ENCODE data around the gene POLR2C. TPM values are rescaled to one million over a fixed set of nuclear protein-coding genes. Genes with fewer than 3 reads are reported as not detected.

Gene POLR2C
- total RNA-seq, 6 donors from 2014 or later: 70.6 to 210 (median 112) TPM

DNA sequence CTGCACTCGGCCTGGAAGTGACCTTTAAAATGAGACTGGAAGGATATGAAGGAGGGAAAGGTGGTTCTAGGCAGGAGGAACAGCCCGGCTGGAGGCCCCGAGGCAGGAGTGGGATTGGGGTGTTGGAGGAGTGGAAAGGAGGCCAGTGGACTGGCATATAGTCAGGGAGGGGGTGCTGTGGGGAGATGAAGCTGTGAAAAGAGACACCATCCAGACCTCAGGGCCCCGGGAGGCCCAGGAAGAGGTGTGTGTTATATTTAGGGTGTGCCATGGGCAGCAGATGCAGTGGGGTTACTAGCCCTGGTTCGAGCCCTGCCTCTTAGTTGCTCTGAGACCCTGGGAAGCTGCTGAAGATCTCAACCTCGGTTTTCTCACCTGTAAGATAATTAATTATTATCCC is 42.7 kb downstream of the POLR2C start:
- TF ChIP-seq CTCF (IDR thresholded peaks at IDR 0.05): no peak
- no peak for TF ChIP-seq EP300 (IDR thresholded peaks at IDR 0.05)
- TF ChIP-seq POLR2AphosphoS5 (IDR thresholded peaks at IDR 0.05): no peak
- TF ChIP-seq POLR2A (IDR thresholded peaks at IDR 0.05): no peak
- 81 to 83% methylated on average over 6 of the region's 6 CpGs for WGBS, 2 donors
- Histone ChIP-seq H3K27me3 (no peaks in the 10 kb centered on the region), H3K4me1 (peaks cover 5 to 28% (median 17%) of the 10 kb centered on the region in 4 donors), H3K36me3 (no peaks in the 10 kb centered on the region), H3K9me3 (no peaks in the 10 kb centered on the region), H3K4me3 (no peak overlapping the region), H3K27ac (no peak overlapping the region)
- DNase-seq: no peak
- ATAC-seq (ENCODE audit: low FRiP score in 2 of 2): no peak

DNA sequence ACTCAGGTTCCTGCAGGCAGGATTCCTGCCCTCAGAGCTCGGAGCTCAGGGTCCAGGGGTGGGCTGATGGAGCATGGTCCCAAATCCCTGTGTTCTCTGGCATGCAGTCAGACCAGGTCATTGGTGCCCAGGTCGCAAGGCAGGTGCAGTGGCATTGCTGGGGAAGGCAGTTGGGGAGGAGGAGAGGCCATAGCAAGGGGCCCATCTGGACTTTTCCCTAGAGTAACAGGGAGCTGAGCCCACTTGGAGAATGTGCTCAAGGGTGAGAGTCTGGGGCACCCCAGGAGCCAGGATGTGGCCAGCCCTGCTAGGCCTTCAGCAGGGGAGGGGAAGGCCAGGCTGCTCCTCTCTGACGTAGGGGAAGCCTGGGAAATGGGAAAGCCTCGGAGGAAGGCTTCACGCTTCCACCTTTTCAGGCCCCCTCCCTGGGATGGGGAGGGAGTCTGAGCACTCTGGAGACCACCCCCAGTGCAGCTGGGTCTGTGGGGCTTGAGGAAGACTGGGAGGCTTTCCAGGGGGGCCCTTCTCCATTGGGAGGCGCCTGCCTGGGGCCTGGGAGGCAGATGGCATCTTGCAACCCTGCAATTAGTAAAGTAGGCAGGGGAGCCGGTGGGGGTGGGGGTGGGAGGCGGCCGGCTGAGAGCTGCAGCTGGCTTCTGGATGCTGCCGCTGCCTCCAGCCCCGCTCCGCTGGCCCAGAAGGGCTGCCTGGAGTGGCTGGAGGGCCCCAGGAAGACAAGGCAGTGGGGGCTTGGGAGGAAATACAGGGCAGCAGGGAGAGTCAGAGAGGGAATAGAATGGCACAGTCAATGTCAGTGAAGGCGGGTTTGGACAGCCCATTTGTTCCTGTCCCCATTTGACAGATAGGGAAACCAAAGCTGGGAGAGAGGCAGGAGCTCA is 44.9 kb downstream of the POLR2C start:
- Histone ChIP-seq H3K9me3 (no peaks in the 10 kb centered on the region), H3K4me3 (no peak overlapping the region), H3K4me1 (peaks cover 0 to 16% (median 10%) of the 10 kb centered on the region in 4 donors), H3K27me3 (no peaks in the 10 kb centered on the region), H3K36me3 (peaks cover 0 to 4% (median 0%) of the 10 kb centered on the region in 4 donors), H3K27ac (no peak overlapping the region)
- 80 to 82% methylated on average over 5 to 13 of the region's 13 CpGs for WGBS, 2 donors
- DNase-seq (no peak), ATAC-seq (ENCODE audit: low FRiP score in 2 of 2) (no peak)
- TF ChIP-seq POLR2A (IDR thresholded peaks at IDR 0.05) (no peak), POLR2AphosphoS5 (IDR thresholded peaks at IDR 0.05) (no peak), EP300 (IDR thresholded peaks at IDR 0.05) (no peak), CTCF (IDR thresholded peaks at IDR 0.05) (no peak)

DNA sequence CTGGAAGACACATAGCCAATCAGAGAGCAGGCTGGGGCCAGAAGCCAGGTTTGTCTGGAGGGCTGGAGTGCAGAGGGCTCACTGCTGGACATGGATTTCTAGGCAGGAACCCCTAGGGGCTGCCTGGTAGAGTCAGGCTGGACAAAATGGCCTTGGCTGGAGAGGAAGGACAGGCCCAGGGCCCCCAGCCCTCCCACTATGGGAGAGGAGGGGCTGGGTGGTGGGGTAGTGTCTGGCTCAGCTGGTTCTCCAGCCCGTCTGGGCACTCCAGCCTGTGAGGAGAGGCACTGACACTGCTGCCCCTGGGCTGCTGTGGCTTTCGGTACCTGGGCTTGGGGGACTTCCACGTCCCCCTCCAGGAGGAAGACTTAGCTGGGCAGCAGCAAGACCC is 45.6 kb downstream of the POLR2C start:
- Histone ChIP-seq H3K9me3 (no peaks in the 10 kb centered on the region), H3K4me1 (peaks cover 6 to 14% (median 8%) of the 10 kb centered on the region in 4 donors), H3K27me3 (no peaks in the 10 kb centered on the region), H3K4me3 (no peak overlapping the region), H3K36me3 (peaks cover 0 to 8% (median 0%) of the 10 kb centered on the region in 4 donors), H3K27ac (no peak overlapping the region)
- TF ChIP-seq CTCF (IDR thresholded peaks at IDR 0.05) (no peak), EP300 (IDR thresholded peaks at IDR 0.05) (no peak), POLR2AphosphoS5 (IDR thresholded peaks at IDR 0.05) (no peak), POLR2A (IDR thresholded peaks at IDR 0.05) (no peak)
- ATAC-seq (ENCODE audit: low FRiP score in 2 of 2) (no peak), DNase-seq (no peak)
- WGBS, 2 donors: 76% methylated on average over 2 of the region's 3 CpGs; no CpG with 5 or more reads in 1 of the 2 donors

- ATAC-seq (ENCODE audit: low FRiP score in 2 of 2) (no peak), DNase-seq (no peak)
- Histone ChIP-seq H3K4me1 (peaks cover 7 to 19% (median 13%) of the 10 kb centered on the region in 4 donors), H3K9me3 (no peaks in the 10 kb centered on the region), H3K4me3 (no peak overlapping the region), H3K36me3 (peaks cover 0 to 10% (median 0%) of the 10 kb centered on the region in 4 donors), H3K27ac (no peak overlapping the region), H3K27me3 (no peaks in the 10 kb centered on the region)
- whole genome bisulfite sequencing, 2 donors: 80 to 89% methylated on average over 12 of the region's 12 CpGs
- TF ChIP-seq EP300 (IDR thresholded peaks at IDR 0.05) (no peak), POLR2AphosphoS5 (IDR thresholded peaks at IDR 0.05) (no peak), POLR2A (IDR thresholded peaks at IDR 0.05) (no peak), CTCF (IDR thresholded peaks at IDR 0.05) (no peak)
Observed at GRCh38 chr16:57509231-57509923, 46.9 kb downstream of the POLR2C start.

All from upper lobe of left lung (tissue), 6 donors.